Thyroid gland (tissue), 4 donors: Measurements from ENCODE around the gene EYA3.

Experiments
- POLR2A ChIP-seq, 2 donors: fragments of 450-650 bp; IDR thresholded peaks; one replicate each; pipeline ENCODE4 v1.6.1; 2017; ENCODE audit warnings: antibody characterized with exemption in 2 of 2, mild to moderate bottlenecking in 2 of 2, moderate library complexity in 1 of 2
- TF ChIP-seq, protein P1 (sequence below), 6 experiments: fragments of 200-600 bp in 3 of 6; fragments of 450-650 bp in 3 of 6; sonication (generic) in 3 of 6; IDR thresholded peaks; one replicate each; pipeline ENCODE4 v1.5.1; 2016 to 2019; ENCODE audit warnings: antibody characterized with exemption in 6 of 6, mild to moderate bottlenecking in 2 of 6, inconsistent platforms in 1 of 6, moderate library complexity in 1 of 6

DNA sequence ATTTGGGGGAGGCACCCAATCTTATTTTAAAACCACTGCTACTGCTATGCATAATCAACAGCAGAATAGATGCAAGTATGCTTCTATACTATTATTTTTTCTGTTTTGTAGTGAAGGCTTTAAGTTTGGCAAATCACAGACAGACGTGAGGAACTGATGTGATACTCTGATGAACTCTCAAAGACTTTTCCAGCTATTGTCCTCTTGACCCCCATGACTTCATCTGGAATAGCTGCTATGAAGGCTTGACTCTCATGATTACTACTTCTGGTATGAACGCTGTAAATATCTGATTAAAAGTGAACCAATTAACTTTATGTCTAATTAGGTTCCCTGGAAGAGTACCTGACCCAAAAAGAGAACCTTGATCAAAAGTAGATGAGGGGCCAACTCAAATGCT, 49.1 kb downstream of the EYA3 start:
- TF ChIP-seq POLR2A (IDR thresholded peaks at IDR 0.05) = no peak
- TF ChIP-seq, protein P1, sequence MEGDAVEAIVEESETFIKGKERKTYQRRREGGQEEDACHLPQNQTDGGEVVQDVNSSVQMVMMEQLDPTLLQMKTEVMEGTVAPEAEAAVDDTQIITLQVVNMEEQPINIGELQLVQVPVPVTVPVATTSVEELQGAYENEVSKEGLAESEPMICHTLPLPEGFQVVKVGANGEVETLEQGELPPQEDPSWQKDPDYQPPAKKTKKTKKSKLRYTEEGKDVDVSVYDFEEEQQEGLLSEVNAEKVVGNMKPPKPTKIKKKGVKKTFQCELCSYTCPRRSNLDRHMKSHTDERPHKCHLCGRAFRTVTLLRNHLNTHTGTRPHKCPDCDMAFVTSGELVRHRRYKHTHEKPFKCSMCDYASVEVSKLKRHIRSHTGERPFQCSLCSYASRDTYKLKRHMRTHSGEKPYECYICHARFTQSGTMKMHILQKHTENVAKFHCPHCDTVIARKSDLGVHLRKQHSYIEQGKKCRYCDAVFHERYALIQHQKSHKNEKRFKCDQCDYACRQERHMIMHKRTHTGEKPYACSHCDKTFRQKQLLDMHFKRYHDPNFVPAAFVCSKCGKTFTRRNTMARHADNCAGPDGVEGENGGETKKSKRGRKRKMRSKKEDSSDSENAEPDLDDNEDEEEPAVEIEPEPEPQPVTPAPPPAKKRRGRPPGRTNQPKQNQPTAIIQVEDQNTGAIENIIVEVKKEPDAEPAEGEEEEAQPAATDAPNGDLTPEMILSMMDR (IDR thresholded peaks at IDR 0.05) = no peak
